ENCODE data around the gene PCDH18.
"Not testable (repeated sequence)": the region's sequence is repeated elsewhere in the genome, so short reads cannot be mapped to it uniquely, and the experiment has no call there.

Gene PCDH18

GRCh38 chr4:137531986-137532868, at the start of gene PCDH18:
PCDH18 (minus strand) TSS chr4:137532494; CDS start chr4:137532088, 406 bp downstream.
- DNase-seq (ENCODE audit: low read depth in 2 of 2), result no peak

- no peak for DNase-seq (ENCODE audit: low read depth in 2 of 2)
Observed at GRCh38 chr4:137576446-137576845, 44.2 kb upstream of the PCDH18 start.

GRCh38 chr4:137572647-137573046, 40.4 kb upstream of the PCDH18 start:
- DNase-seq (ENCODE audit: low read depth in 2 of 2), result no peak

GRCh38 chr4:137572163-137572562, 39.9 kb upstream of the PCDH18 start:
- DNase-seq (ENCODE audit: low read depth in 2 of 2), result no peak

GRCh38 chr4:137559801-137560200, 27.5 kb upstream of the PCDH18 start:
- DNase-seq (ENCODE audit: low read depth in 2 of 2), result no peak

GRCh38 chr4:137558951-137559350, 26.7 kb upstream of the PCDH18 start:
- no peak for DNase-seq (ENCODE audit: low read depth in 2 of 2)

GRCh38 chr4:137545461-137545861, 13.2 kb upstream of the PCDH18 start:
- DNase-seq (ENCODE audit: low read depth in 2 of 2), result no peak

- no peak for DNase-seq (ENCODE audit: low read depth in 2 of 2)
Observed at GRCh38 chr4:137543648-137544047, 11.4 kb upstream of the PCDH18 start.

GRCh38 chr4:137543198-137543597, 10.9 kb upstream of the PCDH18 start:
- no peak for DNase-seq (ENCODE audit: low read depth in 2 of 2)

GRCh38 chr4:137541876-137542646, 9.8 kb upstream of the PCDH18 start:
- no peak for DNase-seq (ENCODE audit: low read depth in 2 of 2)

GRCh38 chr4:137541181-137541580, 8.9 kb upstream of the PCDH18 start:
- DNase-seq (ENCODE audit: low read depth in 2 of 2), result no peak

GRCh38 chr4:137540356-137540755, 8.1 kb upstream of the PCDH18 start:
- DNase-seq (ENCODE audit: low read depth in 2 of 2), result no peak

GRCh38 chr4:137538526-137538925, 6.2 kb upstream of the PCDH18 start:
- DNase-seq (ENCODE audit: low read depth in 2 of 2), result no peak

GRCh38 chr4:137537807-137538206, 5.5 kb upstream of the PCDH18 start:
- DNase-seq (ENCODE audit: low read depth in 2 of 2), result not testable (repeated sequence)

- DNase-seq (ENCODE audit: low read depth in 2 of 2), result no peak
Observed at GRCh38 chr4:137536789-137537561, 4.7 kb upstream of the PCDH18 start.

- DNase-seq (ENCODE audit: low read depth in 2 of 2), result no peak
Observed at GRCh38 chr4:137535718-137536117, 3.4 kb upstream of the PCDH18 start.

GRCh38 chr4:137534516-137534915, 2.2 kb upstream of the PCDH18 start:
- DNase-seq (ENCODE audit: low read depth in 2 of 2), result no peak

GRCh38 chr4:137533855-137534254, 1.6 kb upstream of the PCDH18 start:
- DNase-seq (ENCODE audit: low read depth in 2 of 2), result no peak

- no peak for DNase-seq (ENCODE audit: low read depth in 2 of 2)
Observed at GRCh38 chr4:137532869-137533236, 559 bp upstream of the PCDH18 start.

- no peak for DNase-seq (ENCODE audit: low read depth in 2 of 2)
Observed at GRCh38 chr4:137531168-137531985, 917 bp downstream of the PCDH18 start.

GRCh38 chr4:137530176-137530575, 2.1 kb downstream of the PCDH18 start:
- no peak for DNase-seq (ENCODE audit: low read depth in 2 of 2)

Measured in stimulated activated CD8-positive, alpha-beta memory T cell treated with anti-CD3 and anti-CD28 coated beads, Interleukin-2, amount 100 ng/mL, for 1 hour (primary cell).